Motor neuron (in vitro differentiated cells): ENCODE results near the gene FXYD2. TPM values are rescaled to one million over a fixed set of nuclear protein-coding genes. Genes with fewer than 3 reads are reported as not detected.
"Not testable (repeated sequence)": the region's sequence is repeated elsewhere in the genome, so short reads cannot be mapped to it uniquely, and the experiment has no call there.

ENCODE experiments used
- ATAC-seq, 8 experiments: fragments of 200-7000 bp; cut with Tn5 transposase; replicated peaks in 6 of 8; 2 replicates each; pipeline ENCODE4 v1.8.0; 2021; ENCODE audit warnings: mild to moderate bottlenecking in 8 of 8, moderate library complexity in 8 of 8
- H3K27ac ChIP-seq, 2 donors: fragments of 250-450 bp; sonication (Bioruptor Pico); 2 replicates each; pipeline ENCODE4 v1.9.0; 2021; ENCODE audit warnings: antibody characterized with exemption in 2 of 2, mild to moderate bottlenecking in 2 of 2, moderate library complexity in 1 of 2
- H3K4me1 ChIP-seq, 2 donors: fragments of 250-450 bp; sonication (Bioruptor Pico); replicated peaks in 1 of 2; 2 replicates each; pipeline ENCODE4 v1.6.1; 2021; ENCODE audit warnings: antibody characterized with exemption in 2 of 2, mild to moderate bottlenecking in 2 of 2, moderate library complexity in 1 of 2
- H3K4me3 ChIP-seq, 5 donors: fragments of 250-450 bp; sonication (Bioruptor Pico); 2 replicates each; pipeline ENCODE4 v1.9.0; 2021; ENCODE audit warnings: antibody characterized with exemption in 5 of 5, mild to moderate bottlenecking in 5 of 5, moderate library complexity in 4 of 5
- WGBS, 10 experiments: fragments of 450-650 bp; shearing (Covaris generic); methylation state at CpG; one replicate each; pipeline ENCODE4 v1.0.0; 2022; 5-methylcytosine and 5-hydroxymethylcytosine counted together
- in situ Hi-C, 9 experiments: fragments of 400-800 bp; cut with MboI; loops; one replicate each; pipeline ENCODE4 v1.15.0; 2021; ENCODE audit warnings: low sequenced_read_pairs in 9 of 9, low pct_unique_long_range_greater_than_20kb in 2 of 9; ENCODE audit not compliant: unreplicated experiment in 9 of 9
- total RNA-seq, 8 experiments: library from RNA; unstranded; fragments of 300-600 nt; gene quantifications; 2 replicates each; pipeline versions ENCODE4 v1.2.3 to v1.2.4, GENCODE V29; 2022

The FXYD2 gene
- total RNA-seq, 8 experiments from 2014 or later, result 0.22 to 4.3 (median 1.3) TPM

DNA sequence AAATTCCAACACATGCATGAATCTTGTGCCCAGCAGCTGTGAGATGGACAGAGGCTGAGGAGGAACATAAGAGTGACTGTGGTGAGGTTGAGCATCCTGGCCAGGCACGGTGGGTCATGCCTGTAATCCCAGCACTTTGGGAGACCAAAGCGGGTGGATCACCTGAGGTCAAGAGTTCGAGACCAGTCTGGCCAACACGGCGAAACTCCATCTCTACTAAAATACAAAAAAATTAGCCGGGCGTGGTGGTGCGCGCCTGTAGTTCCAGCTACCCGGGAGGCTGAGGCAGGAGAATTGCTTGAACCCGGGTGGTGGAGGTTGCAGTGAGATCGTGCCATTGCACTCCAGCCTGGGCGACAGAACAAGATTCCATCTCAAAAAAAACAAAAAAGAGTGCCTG, 41.0 kb upstream of the FXYD2 start:
- in situ Hi-C loops, H3K4me3 ChIP-seq, ATAC-seq, H3K27ac ChIP-seq: not testable (repeated sequence)
- peaks cover 18 to 37% of the 10 kb centered on the region in 2 donors for H3K4me1 ChIP-seq
- 10 to 98% (median 81%) methylated on average over 2 to 11 of the region's 13 CpGs; no CpG with 5 or more reads in 2 of the 10 experiments for whole genome bisulfite sequencing, 10 experiments

DNA sequence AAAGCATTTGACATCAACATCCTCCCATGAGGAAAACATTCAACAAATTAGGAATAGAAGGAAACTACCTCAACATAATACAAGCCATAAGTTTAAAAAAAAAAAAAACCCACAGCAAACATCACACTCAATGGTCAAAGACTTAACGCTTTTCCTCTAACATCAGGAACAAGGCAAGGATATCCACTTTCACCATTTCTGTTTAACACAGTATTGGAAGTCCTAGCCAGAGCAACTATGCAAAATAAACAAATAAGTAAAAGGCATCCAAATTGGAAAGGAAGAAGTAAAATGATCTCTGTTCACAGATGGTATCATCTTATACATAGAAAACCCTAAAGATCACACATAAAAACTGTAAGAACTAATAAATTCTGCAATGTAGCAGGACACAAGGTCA, 38.8 kb upstream of the FXYD2 start:
- in situ Hi-C loops, result no loop called here
- ATAC-seq, result no peak
- 60 to 100% (median 90%) methylated on average over 1 of the region's 1 CpG; no CpG with 5 or more reads in 1 of the 10 experiments for WGBS, 10 experiments
- H3K4me1 ChIP-seq, result peaks cover 5 to 18% of the 10 kb centered on the region in 2 donors
- no peak overlapping the region for H3K27ac ChIP-seq
- no peak overlapping the region for H3K4me3 ChIP-seq

DNA sequence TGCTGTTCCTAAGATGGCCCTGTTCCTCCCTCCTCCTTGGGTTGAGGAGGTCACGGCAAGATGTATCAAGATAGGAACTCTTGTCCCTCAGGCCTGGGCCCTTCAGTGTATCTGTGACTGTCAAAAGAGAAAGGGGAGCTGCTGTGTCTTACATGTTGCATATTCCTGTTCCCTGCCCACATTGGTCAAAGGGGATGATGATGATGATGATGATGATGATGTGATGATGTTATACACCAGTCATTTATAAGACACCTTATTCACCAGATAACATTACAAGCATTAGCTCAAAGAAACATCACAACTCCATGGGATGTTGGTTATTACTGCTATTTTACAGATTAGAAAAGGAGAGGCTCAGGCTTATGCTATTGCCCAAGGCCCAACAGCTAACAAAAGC, 38.2 kb upstream of the FXYD2 start:
- in situ Hi-C loops, result no loop called here
- H3K27ac ChIP-seq, result no peak overlapping the region
- peaks cover 5 to 15% of the 10 kb centered on the region in 2 donors for H3K4me1 ChIP-seq
- WGBS, 10 experiments, result 100% methylated on average over 1 of the region's 1 CpG; no CpG with 5 or more reads in 9 of the 10 experiments
- ATAC-seq, result no peak
- H3K4me3 ChIP-seq, result no peak overlapping the region

DNA sequence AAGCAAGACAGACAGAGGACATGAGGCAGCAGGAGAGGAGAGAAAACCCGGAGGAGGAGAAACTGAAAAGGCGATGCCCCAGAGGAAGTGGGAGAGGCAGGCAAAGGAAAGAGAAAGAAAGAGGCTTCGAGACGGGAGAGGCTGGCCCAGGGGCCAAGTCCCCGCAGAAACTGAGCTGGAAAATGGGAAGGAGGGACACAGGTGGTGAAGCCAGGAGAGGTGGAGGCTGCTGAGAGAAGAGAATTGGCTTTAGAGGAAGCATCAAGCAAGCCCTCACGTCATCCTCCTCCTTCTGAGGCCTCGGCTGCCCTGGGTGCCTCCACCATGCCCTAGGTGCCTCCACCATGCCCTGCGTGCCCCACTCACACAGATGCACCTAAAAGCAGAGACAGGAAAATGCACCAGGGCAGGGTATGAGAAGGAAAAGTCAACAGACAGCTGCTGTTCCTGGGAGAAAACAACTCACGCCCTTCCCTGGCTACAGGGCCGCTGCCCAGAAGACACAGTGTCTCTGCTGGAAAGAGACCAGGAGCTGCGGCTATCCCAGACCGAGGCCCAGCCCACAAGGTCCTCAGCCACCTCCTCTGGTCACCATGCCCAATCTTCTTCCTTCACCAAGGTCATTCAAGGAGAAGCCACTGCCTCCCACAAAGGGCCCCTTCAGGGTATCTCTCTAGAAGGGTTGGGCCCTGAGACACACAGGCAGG, 37.6 kb upstream of the FXYD2 start:
- in situ Hi-C loops, result no loop called here
- Histone ChIP-seq H3K4me1 (peaks cover 5 to 15% of the 10 kb centered on the region in 2 donors), H3K27ac (no peak overlapping the region), H3K4me3 (no peak overlapping the region)
- peak in 2 of 8 experiments; percentile 32 to 40 for ATAC-seq
- WGBS, 10 experiments, result 42 to 86% (median 70%) methylated on average over 1 to 10 of the region's 12 CpGs; no CpG with 5 or more reads in 2 of the 10 experiments

DNA sequence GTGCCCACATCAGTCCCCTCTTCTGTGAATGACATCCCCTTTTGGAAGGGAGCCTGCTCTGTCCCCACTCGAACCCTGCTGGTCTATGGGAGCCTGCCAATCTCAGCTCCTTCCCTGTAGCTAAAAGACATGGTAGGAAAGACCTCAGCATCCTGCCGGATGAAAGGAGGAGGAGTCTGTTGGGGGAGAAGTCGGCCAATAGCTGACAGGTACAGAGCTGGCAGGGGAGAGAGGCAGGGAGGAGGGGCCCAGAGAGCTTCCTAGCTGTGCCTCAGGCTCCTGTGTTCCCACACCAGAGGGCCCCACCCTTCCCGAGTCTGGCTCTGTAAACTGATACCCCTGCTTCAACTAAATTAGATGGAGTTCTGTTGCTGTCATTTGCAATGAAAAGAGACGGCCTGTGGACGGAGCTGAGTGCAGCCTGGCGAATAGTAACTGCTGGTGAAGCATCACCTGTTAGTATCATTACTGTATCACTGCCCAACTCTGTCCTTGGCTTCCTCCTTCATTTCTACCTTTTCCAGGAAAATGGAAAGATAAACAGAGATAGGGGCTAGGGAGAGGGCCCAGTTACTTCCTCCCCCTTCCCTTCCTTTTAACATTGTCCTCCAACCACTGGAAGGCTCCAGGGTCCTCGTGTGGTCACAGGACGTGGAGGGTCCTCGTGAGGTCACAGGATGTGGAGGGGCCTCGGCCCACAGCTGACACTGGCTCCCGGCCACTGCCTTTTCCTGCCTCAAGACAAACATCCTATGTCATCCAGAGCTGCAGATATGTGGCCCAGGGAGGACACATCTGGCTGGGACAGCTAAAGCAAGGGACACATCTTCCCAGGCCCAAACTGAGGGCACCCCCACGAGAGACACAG, 36.8 kb upstream of the FXYD2 start:
- ATAC-seq, result peak; percentile 73 to 100 (median 87)
- H3K27ac ChIP-seq, result no peak overlapping the region
- in situ Hi-C loops, result no loop called here
- 10 to 37% (median 20%) methylated on average over 1 to 10 of the region's 13 CpGs; no CpG with 5 or more reads in 1 of the 10 experiments for WGBS, 10 experiments
- no peak overlapping the region for H3K4me3 ChIP-seq
- peaks cover 5 to 15% of the 10 kb centered on the region in 2 donors for H3K4me1 ChIP-seq

DNA sequence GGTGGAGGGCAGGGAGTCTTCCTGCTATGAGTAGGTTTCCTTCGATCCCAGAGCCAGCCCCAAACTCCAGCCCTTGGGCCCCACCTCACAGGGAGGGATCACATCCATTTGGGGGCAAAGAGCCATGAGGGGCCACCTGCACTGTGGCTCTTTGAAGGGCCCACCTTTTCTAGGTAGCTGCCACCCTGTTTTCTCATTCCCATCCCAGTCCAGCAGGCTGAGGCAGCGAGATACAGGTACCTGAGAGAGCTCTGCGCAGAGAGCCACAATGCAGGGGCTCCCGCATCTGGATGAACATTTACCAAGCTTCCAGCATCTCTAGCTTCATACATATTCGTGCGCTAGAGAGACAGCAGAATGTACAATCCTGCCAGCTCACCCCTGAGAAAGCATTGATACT, 35.6 kb upstream of the FXYD2 start:
- WGBS, 10 experiments, result 0 to 100% (median 91%) methylated on average over 1 to 4 of the region's 6 CpGs; no CpG with 5 or more reads in 4 of the 10 experiments
- Histone ChIP-seq H3K4me3 (no peak overlapping the region), H3K27ac (no peak overlapping the region), H3K4me1 (peaks cover 5 to 15% of the 10 kb centered on the region in 2 donors)
- in situ Hi-C loops, result no loop called here
- no peak for ATAC-seq

DNA sequence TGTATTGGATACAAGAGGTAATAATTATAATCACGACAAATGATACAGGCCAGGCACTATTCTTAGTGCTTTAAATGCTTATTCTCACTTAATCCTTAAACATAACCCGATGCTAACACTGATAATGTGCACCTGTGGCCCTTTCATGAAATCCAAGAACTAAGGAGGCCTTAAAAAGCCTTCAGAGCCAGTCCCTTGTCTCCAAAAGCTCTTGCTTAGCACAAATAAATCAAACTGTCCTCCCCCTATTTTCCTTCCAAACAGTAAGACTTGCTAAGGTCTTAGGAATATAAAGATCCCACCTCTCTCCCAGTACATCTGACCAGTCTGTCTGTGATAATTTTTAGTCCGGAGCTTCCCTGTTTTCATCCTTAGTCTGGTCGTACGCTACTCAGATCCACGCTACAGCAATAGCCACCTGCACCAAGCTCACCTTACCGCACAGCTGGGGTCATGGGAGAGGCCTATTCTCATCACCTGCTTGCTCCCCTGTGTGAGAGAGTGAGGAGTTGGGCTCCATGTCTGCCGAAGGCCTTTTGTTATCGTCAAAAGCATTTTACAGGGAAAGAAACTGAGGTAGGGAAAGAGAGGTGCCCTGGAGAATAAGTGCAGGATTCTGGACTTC, 35.1 kb upstream of the FXYD2 start:
- Histone ChIP-seq H3K4me1 (peaks cover 5 to 15% of the 10 kb centered on the region in 2 donors), H3K4me3 (no peak overlapping the region), H3K27ac (no peak overlapping the region)
- in situ Hi-C loops, result loop anchor here in 1 of 9 experiments (10.0 kb wide), 1 partner anchor 85 kb away; no protein-coding TSS in a partner anchor
- 0 to 93% (median 60%) methylated on average over 1 to 5 of the region's 9 CpGs; no CpG with 5 or more reads in 1 of the 10 experiments for WGBS, 10 experiments
- no peak for ATAC-seq

DNA sequence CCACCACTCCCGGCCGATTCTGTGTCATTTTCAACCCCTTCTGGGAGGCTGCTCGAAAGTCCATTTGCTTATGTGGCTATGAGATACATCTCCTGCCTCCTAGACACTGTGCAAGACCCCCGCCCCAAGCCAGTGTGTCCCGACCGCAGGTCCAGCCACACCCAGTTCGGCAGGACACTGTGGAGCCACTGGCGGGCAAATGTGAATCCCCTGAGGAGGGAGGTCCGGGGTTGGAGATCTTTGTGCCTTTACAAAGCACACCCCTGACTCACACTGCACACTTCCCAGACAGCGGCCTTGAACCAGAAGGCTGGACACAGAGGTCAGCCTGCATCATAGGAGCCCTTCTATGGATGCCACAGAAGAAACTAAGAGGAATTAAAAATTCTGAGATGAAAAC, 34.5 kb upstream of the FXYD2 start:
- in situ Hi-C loops, result loop anchor here in 1 of 9 experiments (10.0 kb wide), 1 partner anchor 86 kb away; no protein-coding TSS in a partner anchor

DNA sequence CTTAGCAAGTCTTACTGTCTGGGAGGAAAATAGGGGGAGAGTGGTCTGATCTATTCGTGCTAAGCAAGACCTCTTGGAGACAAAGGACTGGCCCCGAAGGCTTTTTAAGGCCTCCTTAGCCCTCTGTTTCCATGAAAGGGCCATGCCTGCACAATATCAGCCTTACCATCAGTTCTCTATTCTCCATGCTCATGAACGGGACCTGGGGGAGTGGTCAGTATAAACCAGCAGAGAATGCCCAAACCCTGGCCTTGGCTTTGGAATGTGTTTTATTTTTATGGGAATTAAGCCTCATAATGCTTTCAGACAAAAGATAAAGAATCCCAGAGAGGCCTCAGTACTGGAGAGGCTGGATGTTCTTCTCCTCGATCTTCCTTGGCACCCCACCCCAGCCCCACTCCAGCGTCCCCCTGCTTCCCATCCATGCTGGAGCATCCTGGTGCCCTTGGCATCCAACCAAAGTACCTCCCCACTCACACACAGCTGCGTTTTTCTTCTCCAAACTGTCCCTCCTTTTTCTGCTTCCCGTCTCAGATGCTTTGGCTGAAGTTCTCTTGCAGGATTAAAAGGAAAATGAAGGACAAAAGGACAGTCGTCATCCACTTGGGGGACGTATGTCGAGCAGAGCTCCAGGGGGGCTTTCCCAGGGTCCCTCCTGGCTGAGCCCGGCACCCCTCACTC, 33.3 kb upstream of the FXYD2 start:
- in situ Hi-C loops, result loop anchor here in 1 of 9 experiments (10.0 kb wide), 1 partner anchor 87 kb away; no protein-coding TSS in a partner anchor
- WGBS, 10 experiments, result 13 to 100% (median 78%) methylated on average over 1 to 8 of the region's 11 CpGs; no CpG with 5 or more reads in 1 of the 10 experiments
- no peak overlapping the region for H3K4me3 ChIP-seq
- H3K4me1 ChIP-seq, result peaks cover 5 to 15% of the 10 kb centered on the region in 2 donors
- H3K27ac ChIP-seq, result no peak overlapping the region
- ATAC-seq, result no peak

More for the DNA sequence above, 34.5 kb upstream of the FXYD2 start:
- H3K4me3 ChIP-seq, result no peak overlapping the region
- no peak overlapping the region for H3K27ac ChIP-seq
- H3K4me1 ChIP-seq, result peaks cover 5 to 15% of the 10 kb centered on the region in 2 donors
- WGBS, 10 experiments, result 13 to 93% (median 83%) methylated on average over 3 to 5 of the region's 10 CpGs; no CpG with 5 or more reads in 5 of the 10 experiments
- ATAC-seq, result no peak

DNA sequence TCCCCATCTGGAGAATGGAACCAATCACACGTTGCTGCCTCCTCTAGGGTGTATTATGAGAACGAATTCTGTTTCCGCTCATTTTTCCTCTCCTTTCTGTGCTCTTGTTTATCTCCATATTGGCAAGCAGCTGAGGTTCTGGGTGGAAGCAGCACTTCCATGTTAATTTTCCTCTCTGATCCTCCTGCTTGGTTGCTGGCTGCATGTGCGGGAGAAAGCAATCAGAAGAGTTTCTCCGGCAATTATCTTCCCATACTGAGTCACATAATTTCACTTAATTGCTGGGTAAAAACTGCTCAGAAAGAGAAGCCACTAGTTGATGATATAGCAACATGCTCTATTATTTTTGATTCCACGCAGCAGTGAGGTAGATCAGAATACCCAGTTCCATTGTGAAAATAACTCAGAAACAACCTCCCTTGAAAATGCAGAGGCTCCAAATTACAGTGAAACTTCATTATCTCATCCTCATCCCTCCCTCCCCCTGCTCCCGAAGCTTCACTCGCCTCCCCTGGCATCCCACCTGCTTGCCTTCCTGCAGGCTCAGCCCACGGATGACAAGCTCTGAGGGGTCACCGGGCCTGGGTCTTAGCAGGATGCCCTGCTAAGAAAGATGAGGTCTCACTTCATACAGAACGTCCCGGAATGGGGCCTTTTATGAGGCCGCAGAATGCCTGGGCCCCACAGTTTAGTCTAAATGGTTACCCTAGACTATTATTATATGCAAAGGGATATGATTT, 31.5 kb upstream of the FXYD2 start:
- WGBS, 10 experiments, result 57 to 100% (median 90%) methylated on average over 2 to 9 of the region's 13 CpGs; no CpG with 5 or more reads in 1 of the 10 experiments
- no peak overlapping the region for H3K4me3 ChIP-seq

DNA sequence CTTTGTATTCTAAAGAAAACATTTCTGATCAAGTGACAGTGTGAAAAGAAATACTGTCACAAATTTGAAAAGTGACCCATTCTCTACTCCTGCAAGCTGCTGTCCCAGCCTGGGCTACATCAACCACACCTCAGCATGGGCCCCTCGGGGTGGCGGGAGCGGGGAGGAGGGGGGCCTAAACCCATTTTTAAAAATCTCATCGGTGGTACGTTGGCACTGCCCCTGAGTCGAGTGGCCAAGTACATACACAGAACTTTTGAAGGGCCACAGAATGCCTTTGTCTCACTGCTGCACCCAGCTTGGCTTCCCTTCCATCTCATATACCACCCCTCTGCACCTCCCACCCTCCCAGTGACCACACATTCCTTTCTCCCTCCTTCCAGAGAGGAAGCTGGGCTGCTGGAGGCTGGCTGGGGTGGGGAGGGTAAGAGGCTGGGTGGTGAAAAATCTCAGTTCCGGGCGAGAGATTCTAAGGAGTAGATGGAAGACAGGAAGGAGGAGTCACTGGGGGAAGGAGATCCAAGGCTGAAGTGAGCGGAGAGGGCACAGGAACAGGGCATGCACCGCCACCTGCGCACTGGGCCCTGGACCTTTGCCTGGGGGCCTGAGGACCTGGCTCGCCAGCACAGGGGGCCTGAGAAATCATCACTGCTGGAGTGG, 30.8 kb upstream of the FXYD2 start:
- Histone ChIP-seq H3K27ac (no peak overlapping the region), H3K4me3 (no peak overlapping the region), H3K4me1 (peaks cover 0 to 3% of the 10 kb centered on the region in 2 donors)
- in situ Hi-C loops, result loop anchor here in 1 of 9 experiments (10.0 kb wide), 1 partner anchor 89 kb away; no protein-coding TSS in a partner anchor
- 0 to 100% (median 66%) methylated on average over 1 to 3 of the region's 12 CpGs; no CpG with 5 or more reads in 4 of the 10 experiments for WGBS, 10 experiments
- no peak for ATAC-seq

More for the DNA sequence above, 31.5 kb upstream of the FXYD2 start:
- in situ Hi-C loops, result loop anchor here in 1 of 9 experiments (10.0 kb wide), 1 partner anchor 89 kb away; no protein-coding TSS in a partner anchor
- Histone ChIP-seq H3K27ac (no peak overlapping the region), H3K4me1 (peaks cover 0 to 5% of the 10 kb centered on the region in 2 donors)
- no peak for ATAC-seq
